ENCODE data around the gene LARP1.

GRCh38 chr5:154830596-154830995 lies 75.4 kb downstream of the LARP1 start:
- no peak for TF ChIP-seq CTCF (conservative IDR thresholded peaks at IDR 0.05 in 1 of 2, IDR thresholded peaks at IDR 0.05 in 1 of 2; ENCODE audit: extremely low read depth in 1 of 2, insufficient read depth in 1 of 2, low read depth in 1 of 2, low read length in 2 of 2)
- TF ChIP-seq EZH2 (IDR thresholded peaks at IDR 0.05; ENCODE audit: borderline replicate concordance, low read length): no peak

Data from mammary epithelial cell (primary cell).